Endometrium (tissue), 2 donors: Measurements from ENCODE around the gene OR5K1.

Experiments
- FAIRE-seq: peaks from 2 replicates; lab custom pipeline; 2012; peaks lifted over from hg19 to GRCh38; lab: Jason Lieb, UNC
- donor health status: control.
- donor health status: control.

Gene OR5K1

GRCh38 chr3:98514948-98515347, 51.9 kb downstream of the OR5K1 start:
- no peak for FAIRE-seq

GRCh38 chr3:98518816-98519215, 55.8 kb downstream of the OR5K1 start:
- FAIRE-seq: no peak

GRCh38 chr3:98519351-98519750, 56.4 kb downstream of the OR5K1 start:
- no peak for FAIRE-seq

GRCh38 chr3:98521897-98522543, 59.0 kb downstream of the OR5K1 start:
- no peak for FAIRE-seq
